ENCODE data around the gene CMBL.

Gene CMBL

DNA sequence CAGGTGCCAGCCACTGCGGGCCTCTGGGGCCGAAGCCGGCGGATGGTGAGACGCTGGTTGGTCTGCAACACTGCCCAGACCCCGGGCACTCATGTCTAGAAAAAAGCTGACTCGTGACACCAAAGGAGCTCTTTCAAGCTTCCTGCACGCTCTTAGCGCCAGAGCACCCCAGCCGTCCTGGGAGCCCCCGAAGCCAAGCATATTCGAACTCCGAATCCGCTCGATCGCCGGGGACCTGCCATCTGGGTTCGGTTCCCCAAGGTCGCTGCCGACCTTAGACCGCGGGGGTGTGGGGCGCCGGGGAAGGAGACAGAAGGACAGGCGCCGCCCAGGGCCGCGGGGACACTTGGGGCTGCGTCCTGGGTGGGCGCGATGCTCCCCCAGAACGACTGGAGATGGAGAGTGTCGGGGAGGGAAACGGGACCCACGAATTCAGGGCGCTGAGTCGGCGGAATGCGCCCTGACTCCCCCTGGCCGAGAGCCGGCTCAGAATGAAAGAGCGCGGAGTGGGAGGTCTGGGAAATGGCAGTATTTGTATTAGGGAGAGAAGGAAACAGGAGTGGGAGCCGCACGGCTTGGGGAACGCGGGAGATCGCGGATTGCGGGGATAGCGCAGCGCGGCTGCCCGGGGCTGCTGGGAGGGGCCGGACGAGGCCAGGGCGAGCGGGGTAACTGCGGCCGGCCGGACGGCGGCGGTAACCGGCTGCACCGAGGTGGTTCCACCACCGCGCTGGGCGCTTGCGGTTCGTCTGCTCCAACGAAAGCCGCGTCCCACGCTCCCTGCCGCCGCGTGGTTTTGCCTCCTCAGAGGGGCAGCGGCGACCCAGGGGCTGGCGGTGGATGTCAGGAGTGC, 25.7 kb upstream of the CMBL start:
- peak overlapping the region; percentile 72 for H3K4me3 ChIP-seq (ENCODE audit: low read depth, low read length)

DNA sequence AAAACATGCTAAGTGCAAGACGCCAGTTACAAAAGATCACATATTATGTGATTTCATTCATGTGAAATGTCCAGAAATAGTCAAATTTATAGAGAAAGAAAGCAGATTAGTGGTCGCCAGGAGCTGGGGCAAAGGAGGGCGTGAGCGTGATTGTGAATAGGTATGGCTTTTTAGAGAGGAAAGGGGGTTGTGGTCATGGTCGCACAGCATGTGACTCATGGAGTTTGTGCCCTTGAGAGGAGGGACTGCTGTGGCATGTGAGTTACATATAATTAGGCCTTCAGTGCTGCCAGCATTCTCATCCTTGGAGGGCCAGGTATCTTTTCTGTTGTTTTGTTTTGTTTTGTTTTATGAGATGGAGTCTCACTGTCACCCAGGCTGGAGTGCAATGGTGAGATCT, 24.6 kb upstream of the CMBL start:
- H3K4me3 ChIP-seq (ENCODE audit: low read depth, low read length) = no peak overlapping the region

- no peak overlapping the region for H3K4me3 ChIP-seq (ENCODE audit: low read depth, low read length)
Measured at GRCh38 chr5:10331341-10331796, 23.7 kb upstream of the CMBL start.

DNA sequence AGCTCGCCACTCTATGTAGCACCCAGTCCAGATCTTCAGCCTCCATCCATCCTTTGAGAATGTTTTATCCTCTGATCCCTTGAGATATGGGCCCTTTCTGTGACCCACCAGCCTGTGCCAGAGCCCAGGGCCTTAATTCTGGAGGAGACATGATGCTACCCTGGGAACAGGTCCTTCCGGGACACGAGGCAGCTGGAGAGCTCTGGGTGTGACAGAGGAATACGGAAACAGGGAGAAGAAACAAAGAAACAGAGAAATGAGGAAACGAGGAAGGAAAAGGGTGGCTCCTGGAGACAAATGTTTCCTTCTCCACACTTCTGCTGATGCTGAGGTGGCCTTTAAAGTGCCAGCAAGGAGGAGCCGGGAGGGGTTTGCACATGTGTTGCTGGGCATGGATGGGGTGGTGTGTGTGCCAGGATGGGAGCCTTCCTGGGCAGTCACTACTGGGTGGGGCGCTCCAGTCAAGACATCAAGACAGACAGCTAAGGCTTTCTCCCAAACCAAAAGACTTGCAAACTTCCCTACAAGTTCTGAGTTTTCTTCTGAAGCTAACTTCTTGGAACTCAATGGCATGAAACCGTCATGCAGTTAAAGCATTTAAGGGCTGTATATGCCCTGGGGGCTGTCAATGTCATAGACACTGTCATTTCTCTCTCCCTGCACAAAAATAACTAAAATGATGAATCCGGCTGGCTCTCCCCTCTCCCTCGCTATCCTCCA, 23.0 kb upstream of the CMBL start:
- H3K4me3 ChIP-seq (ENCODE audit: low read depth, low read length) = no peak overlapping the region

DNA sequence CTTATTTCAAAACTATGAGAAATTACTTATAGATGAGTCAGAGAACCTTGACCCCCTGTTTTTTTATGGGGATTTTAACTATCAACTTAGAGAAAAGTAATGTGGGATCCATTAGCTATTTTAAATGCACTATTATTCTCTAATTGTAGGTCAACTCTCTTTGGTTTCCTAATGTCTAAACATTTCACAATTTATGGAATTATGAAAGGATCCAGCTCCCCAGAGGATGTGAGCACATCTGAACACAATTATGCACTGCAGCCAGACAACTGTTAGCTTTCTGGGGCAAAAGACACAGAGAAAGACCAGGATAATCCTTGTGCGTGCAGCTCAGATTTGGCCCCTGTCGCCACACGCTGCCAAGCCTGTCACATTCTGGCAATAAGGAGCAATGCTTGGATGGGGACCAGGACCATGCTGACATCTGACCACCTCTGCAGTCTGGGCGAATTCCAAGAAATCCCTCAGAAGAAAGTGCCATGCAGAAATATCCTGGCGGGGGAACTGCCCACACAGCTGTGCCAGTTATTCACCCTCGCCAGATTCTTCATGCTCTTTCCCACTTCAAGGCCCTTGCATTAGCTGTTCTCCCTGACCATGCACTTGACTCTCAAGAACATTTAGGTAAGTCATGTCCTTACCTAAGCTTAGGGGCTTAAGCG, 22.2 kb upstream of the CMBL start:
- no peak overlapping the region for H3K4me3 ChIP-seq (ENCODE audit: low read depth, low read length)

DNA sequence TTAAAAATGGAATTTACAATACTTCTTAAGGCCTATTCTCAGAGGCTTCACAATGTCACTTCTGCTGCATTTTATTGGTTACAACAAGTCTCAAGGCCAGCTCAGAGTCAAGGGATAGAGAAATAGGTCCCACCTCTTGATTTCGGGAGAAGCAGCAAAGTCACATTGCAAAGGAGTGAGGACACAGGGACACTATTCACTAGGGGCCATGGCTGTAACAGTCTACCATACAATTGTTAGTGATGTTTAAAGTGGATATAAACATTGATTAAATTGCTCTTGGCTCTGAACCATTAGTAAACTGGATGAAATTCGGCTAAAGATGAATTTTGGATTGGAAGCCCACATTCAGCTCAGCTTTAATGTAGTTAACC, 21.7 kb upstream of the CMBL start:
- H3K4me3 ChIP-seq (ENCODE audit: low read depth, low read length) = no peak overlapping the region

DNA sequence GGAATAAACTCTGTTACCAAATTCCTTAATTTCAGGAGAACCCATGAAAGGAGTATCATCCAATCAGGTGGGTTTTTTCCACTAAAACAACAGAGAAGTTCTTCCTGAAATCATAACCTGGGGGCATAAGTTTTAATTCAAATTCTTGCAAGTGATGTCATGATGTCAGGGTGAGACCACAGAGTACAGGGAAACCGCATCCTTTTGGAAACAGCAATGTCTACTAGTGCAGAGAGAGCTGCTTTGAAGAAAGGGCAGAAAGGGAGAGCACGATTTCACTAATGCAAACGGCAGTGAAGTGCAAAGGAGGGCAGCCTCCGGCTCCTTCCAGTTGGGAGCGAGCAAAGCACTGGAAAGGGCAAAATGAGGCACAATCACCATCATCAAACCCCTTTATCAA, 20.6 kb upstream of the CMBL start:
- H3K4me3 ChIP-seq (ENCODE audit: low read depth, low read length) = no peak overlapping the region

DNA sequence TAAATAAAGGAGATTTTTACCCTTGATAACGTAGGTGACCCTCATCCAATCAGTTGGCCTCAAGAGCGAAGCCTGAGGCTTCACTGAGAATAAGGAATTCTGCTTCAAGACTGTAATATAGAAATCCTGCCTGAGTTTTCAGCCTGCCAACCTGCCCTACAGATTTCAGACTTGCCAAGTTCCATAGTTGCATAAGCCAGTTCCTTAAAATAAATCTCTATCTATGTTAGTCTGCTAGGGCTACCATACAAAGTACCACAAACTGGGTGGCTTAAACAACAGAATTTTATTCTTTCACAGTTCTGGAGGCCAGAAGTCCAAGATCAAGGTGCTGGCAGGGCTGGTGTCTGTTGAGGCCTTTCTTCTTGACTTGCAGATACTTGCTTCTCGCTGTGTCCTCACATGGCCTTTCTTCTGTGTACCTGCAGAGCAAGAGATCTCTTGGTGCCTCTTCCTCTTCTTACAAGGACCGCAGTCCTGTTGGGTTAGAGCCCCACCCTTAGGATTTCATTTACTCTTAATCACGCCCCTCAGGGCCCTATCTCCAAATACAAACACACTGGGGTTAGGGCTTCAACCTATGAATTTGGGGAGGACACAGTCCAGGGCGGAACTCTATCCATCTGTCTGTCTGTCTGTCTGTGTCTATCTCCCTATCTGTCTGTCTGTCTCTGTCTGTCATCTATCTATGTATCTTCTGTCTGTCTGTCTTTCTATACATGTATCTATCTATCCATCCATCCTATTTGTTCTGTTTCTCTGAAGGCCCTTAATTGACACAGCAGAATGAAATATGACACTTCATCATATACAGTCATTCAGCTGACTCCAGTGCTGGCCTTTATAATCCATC, 17.0 kb upstream of the CMBL start:
- H3K4me3 ChIP-seq (ENCODE audit: low read depth, low read length) = no peak overlapping the region

DNA sequence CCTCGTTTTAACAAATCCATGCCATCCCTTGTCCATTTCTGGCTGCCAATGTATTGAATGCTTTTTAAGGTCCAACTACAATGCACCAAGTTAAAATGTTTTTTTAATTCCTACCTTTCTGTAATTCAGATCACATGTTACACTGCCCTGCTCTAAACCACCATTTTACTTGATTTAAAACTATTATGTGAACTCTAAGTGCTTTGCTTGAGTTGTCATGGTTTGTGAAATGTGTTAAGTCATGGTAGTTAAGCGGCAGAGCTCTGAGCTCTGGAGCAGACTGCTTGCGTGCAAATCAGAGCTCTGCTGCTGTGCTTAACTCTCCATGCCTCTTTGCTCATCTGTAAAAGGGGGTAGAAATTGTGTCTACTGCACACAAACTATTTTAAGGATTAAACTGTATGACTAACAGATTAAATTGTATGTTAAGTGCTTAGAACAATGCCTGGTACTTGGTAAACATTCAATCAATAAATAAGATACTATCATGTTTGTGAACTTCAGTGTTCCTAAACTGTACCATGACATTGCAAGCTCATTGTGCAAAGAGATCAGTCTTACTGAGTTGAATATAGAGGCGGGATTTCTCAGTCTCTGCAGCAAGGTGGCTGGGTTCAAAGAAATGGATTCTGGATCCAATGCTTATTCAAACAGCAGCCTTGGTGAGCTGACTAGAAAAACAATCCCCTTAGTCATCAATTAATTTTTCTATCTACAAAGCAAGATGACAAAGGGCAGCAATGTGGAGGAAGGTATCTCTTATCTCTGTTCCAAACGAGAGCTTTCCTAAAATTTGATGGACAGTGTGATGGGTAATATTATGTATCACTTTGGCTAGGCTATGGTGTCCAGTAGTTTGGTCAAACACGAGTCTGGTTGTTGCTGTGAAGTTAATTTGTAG, 16.1 kb upstream of the CMBL start:
- no peak overlapping the region for H3K4me3 ChIP-seq (ENCODE audit: low read depth, low read length)

DNA sequence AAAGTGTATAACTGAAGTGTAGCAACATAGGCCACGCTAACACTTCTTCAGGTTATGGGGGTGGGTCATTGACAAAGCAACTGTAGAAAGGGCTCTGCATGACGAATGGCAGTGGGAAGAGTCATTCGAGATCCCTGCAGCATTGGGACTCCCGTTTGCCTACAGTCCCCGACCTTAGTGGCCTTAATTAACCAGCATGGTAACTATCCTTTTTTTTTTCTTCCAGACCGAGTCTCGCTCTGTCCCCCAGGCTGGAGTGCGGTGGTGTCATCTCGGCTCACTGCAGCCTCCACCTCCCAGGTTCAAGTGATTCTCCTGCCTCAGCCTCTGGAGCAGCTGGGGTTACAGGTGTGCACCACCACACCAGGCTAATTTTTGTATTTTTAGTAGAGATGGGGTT, 14.2 kb upstream of the CMBL start:
- H3K4me3 ChIP-seq (ENCODE audit: low read depth, low read length) = no peak overlapping the region

- no peak overlapping the region for H3K4me3 ChIP-seq (ENCODE audit: low read depth, low read length)
Measured at GRCh38 chr5:10320793-10321192, 13.1 kb upstream of the CMBL start.

GRCh38 chr5:10319202-10319851, 11.6 kb upstream of the CMBL start:
- H3K4me3 ChIP-seq (ENCODE audit: low read depth, low read length) = no peak overlapping the region

GRCh38 chr5:10317825-10318682, 10.4 kb upstream of the CMBL start:
- no peak overlapping the region for H3K4me3 ChIP-seq (ENCODE audit: low read depth, low read length)

DNA sequence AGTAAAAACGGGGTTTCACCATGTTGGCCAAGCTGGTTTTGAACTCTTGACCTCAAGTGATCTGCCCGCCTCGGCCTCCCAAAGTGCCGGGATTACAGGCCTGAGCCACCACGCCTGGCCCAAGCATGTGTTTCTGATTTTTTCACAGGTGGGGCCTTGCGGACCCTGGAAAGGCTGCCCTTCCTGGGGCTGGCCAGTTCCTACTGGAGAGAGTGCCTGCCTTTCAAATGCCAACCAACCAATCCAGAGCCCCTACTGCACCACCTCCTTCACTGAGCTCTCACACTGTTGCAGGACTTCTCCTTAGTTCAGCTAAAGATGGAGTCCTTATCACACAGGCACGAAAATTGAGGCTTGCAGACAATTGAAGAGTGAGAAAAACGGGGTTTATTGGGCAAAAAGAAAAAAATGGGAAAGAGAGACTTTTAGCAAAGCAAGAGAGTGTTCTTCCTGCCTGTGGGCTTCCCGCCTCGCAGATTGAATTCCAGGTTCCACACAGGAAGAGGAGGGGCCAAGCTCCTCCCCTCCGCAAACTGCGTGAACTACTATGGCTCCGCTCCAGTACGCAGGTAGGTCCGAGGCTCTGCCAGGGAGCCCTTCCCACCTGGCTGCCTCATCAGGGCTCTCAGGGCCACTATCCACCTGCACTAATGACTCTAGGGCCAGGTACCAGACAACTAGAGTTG, 8.3 kb upstream of the CMBL start:
- no peak overlapping the region for H3K4me3 ChIP-seq (ENCODE audit: low read depth, low read length)

GRCh38 chr5:10315201-10315600, 7.5 kb upstream of the CMBL start:
- no peak overlapping the region for H3K4me3 ChIP-seq (ENCODE audit: low read depth, low read length)

DNA sequence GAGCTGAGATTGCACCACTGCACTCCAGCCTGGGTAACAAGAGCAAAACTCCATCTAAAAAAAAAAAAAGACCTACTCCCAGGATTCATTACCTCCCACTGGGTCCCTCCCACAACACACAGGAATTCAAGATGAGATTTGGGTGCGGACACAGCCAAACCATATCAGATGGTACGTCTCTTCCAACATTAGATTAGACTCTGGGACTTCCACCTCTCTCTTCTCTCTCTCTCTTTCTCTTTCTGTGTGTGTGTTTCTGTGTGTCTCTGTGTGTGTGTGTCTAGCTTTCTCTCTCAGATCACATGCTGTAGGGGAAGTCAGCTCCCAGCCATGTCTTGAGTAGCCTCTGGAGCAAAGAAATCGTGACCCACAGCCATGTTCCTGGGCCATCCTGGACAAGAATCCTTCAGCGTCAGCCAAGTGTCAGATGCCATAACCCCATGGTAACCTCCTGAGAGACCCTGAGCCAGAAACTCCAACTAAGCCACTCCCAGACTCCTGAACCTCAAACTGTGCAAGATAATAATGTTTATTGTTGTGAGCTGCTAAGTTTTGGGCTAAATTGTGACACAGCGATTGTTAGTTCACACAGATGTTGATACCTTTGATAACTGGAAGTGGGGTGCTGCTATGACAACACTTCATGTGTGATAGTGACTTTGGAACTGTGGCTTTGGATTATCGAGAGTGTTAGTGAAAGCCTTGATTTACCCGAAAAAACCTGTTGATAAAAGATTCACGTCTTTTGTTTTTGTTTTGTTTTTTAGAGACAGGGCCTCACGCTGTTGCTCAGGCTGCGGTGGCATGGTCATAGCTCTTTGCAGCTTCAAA, 4.1 kb upstream of the CMBL start:
- H3K4me3 ChIP-seq (ENCODE audit: low read depth, low read length) = no peak overlapping the region
